Choroid plexus epithelial cell (primary cell): ENCODE data around the gene NLGN1.
"Not testable (repeated sequence)": the region's sequence is repeated elsewhere in the genome, so short reads cannot be mapped to it uniquely, and the experiment has no call there.

ENCODE experiments used
- DNase-seq: peaks from one replicate; pipeline ENCODE4 v3.0.0-alpha.2; 2010; ENCODE audit warnings: low read depth
- H3K4me3 ChIP-seq: 2 replicates; pipeline ENCODE4 v1.5.1; 2011; ENCODE audit warnings: low read depth, mild to moderate bottlenecking, control low read depth, low read length, moderate library complexity
- TF ChIP-seq, protein P1 (sequence below): conservative IDR thresholded peaks from 2 replicates; pipeline ENCODE4 v1.5.1; 2011; ENCODE audit warnings: low read depth, mild to moderate bottlenecking, control low read depth, inconsistent platforms, low read length, moderate library complexity

The NLGN1 gene

GRCh38 chr3:173397161-173398110, at the start of gene NLGN1:
TSS of gene NLGN1 (plus strand) at chr3:173397744.
- peak within 1 kb of the TSS; percentile 51 for H3K4me3 ChIP-seq
- TF ChIP-seq, protein P1, sequence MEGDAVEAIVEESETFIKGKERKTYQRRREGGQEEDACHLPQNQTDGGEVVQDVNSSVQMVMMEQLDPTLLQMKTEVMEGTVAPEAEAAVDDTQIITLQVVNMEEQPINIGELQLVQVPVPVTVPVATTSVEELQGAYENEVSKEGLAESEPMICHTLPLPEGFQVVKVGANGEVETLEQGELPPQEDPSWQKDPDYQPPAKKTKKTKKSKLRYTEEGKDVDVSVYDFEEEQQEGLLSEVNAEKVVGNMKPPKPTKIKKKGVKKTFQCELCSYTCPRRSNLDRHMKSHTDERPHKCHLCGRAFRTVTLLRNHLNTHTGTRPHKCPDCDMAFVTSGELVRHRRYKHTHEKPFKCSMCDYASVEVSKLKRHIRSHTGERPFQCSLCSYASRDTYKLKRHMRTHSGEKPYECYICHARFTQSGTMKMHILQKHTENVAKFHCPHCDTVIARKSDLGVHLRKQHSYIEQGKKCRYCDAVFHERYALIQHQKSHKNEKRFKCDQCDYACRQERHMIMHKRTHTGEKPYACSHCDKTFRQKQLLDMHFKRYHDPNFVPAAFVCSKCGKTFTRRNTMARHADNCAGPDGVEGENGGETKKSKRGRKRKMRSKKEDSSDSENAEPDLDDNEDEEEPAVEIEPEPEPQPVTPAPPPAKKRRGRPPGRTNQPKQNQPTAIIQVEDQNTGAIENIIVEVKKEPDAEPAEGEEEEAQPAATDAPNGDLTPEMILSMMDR = peak; percentile 35
- peak; percentile 70 for DNase-seq

GRCh38 chr3:173351886-173352285, 45.7 kb upstream of the NLGN1 start:
- H3K4me3 ChIP-seq = no peak overlapping the region
- DNase-seq = no peak
- TF ChIP-seq, protein P1 = no peak

GRCh38 chr3:173353137-173353536, 44.4 kb upstream of the NLGN1 start:
- DNase-seq, H3K4me3 ChIP-seq: not testable (repeated sequence)

- no peak overlapping the region for H3K4me3 ChIP-seq
These were observed 43.4 kb upstream of the NLGN1 start for GRCh38 chr3:173354124-173354523.

DNA sequence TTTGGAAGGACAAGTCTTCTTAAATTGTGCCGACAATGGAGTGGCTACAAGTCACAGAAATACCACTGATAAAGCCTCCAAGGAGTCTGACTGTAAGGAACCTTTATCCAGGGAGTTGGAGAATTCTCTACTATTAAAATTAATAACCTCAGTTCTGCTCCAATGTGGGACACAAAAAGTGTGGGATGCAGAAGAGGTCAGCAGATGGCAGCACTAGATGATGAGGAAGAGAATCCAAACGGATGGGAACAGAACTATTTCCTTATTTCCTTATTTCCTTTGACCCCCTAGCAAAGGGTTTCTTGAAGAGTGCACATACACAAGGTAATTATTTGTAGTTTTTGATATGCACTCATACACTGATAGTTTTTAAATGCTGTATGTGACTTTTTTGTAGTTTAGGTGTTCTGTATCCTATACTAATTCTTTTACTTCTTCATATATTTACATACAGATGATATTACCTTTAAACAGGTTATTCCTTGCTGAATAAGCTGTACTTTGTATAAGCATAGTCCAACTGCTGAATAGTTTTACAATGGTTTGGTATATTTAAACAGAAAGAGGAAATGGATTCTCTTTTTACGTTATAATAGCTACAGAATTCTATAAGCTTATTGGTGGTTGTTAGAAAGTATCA, 25.6 kb upstream of the NLGN1 start:
- H3K4me3 ChIP-seq = no peak overlapping the region
- peak; percentile 45 for DNase-seq
- TF ChIP-seq, protein P1 = peak; percentile 75

More at GRCh38 chr3:173354124-173354523, 43.4 kb upstream of the NLGN1 start:
- DNase-seq = no peak
- TF ChIP-seq, protein P1 = no peak

DNA sequence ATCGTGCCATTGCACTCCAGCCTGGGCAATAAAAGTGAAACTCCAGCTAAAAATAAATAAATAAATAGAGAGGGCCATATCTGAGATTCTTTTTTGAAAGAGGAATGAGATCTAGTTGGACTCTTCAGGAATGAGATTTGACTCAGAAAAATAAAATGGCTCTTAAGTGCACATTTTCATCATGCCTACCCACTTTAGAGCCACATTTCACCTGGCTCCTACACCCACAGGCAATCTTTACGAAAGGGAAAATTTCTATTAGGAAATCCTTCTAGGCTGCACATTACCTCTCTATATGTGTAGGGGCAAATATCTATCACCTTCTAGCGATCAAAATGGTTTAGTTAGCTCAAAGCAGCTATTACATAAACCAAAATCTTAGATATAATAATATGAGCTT, 16.9 kb upstream of the NLGN1 start:
- TF ChIP-seq, protein P1 = no peak
- H3K4me3 ChIP-seq = no peak overlapping the region
- DNase-seq = no peak

GRCh38 chr3:173381936-173382335, 15.6 kb upstream of the NLGN1 start:
- not testable (repeated sequence) for DNase-seq, H3K4me3 ChIP-seq

- DNase-seq = no peak
- TF ChIP-seq, protein P1 = no peak
- peak overlapping the region; percentile 57 for H3K4me3 ChIP-seq
These were observed 2.5 kb upstream of the NLGN1 start for GRCh38 chr3:173395073-173395411.
